HepG2 (cell line): ENCODE measurements around the gene TAS1R3.

Experiments
- DNMT1 ChIP-seq: sonication (generic); formaldehyde crosslinking; IDR thresholded peaks from 2 replicates; pipeline ENCODE4 v1.5.1; 2020; ENCODE audit warnings: mild to moderate bottlenecking, missing genetic modification reagents
- ZNF558 ChIP-seq: sonication (generic); formaldehyde crosslinking; IDR thresholded peaks from 2 replicates; pipeline ENCODE4 v1.9.0; 2022; ENCODE audit warnings: mild to moderate bottlenecking, missing genetic modification reagents, borderline replicate concordance
- TF ChIP-seq, protein P1 (sequence below): sonication (generic); formaldehyde crosslinking; IDR thresholded peaks from 2 replicates; pipeline ENCODE4 v1.5.0; 2020; ENCODE audit warnings: mild to moderate bottlenecking, missing genetic modification reagents, moderate library complexity
- TF ChIP-seq, protein P2 (sequence below): sonication (generic); formaldehyde crosslinking; IDR thresholded peaks from 2 replicates; pipeline ENCODE4 v1.4.0; 2020; ENCODE audit warnings: missing genetic modification reagents
- TF ChIP-seq, protein P3 (sequence below): sonication (generic); formaldehyde crosslinking; IDR thresholded peaks from 2 replicates; pipeline ENCODE4 v1.4.0; 2020; ENCODE audit warnings: mild to moderate bottlenecking, missing genetic modification reagents
- TF ChIP-seq, protein P4 (sequence below), 2 experiments: IDR thresholded peaks; 2 replicates each; pipeline ENCODE4 v1.6.1; 2011 to 2012; ENCODE audit warnings: low read length in 2 of 2, borderline replicate concordance in 1 of 2, low read depth in 1 of 2, mild to moderate bottlenecking in 1 of 2, moderate library complexity in 1 of 2
- TF ChIP-seq, protein P5 (sequence below): sonication (generic); formaldehyde crosslinking; IDR thresholded peaks from 2 replicates; pipeline ENCODE4 v1.4.0; 2020; ENCODE audit warnings: missing genetic modification reagents

DNA sequence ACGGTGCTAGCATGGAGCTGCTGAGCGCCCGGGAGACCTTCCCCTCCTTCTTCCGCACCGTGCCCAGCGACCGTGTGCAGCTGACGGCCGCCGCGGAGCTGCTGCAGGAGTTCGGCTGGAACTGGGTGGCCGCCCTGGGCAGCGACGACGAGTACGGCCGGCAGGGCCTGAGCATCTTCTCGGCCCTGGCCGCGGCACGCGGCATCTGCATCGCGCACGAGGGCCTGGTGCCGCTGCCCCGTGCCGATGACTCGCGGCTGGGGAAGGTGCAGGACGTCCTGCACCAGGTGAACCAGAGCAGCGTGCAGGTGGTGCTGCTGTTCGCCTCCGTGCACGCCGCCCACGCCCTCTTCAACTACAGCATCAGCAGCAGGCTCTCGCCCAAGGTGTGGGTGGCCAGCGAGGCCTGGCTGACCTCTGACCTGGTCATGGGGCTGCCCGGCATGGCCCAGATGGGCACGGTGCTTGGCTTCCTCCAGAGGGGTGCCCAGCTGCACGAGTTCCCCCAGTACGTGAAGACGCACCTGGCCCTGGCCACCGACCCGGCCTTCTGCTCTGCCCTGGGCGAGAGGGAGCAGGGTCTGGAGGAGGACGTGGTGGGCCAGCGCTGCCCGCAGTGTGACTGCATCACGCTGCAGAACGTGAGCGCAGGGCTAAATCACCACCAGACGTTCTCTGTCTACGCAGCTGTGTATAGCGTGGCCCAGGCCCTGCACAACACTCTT is 1.1 kb downstream of the TAS1R3 start:
- TF ChIP-seq DNMT1 (CRISPR knock-in tag): no peak
- TF ChIP-seq, protein P1, sequence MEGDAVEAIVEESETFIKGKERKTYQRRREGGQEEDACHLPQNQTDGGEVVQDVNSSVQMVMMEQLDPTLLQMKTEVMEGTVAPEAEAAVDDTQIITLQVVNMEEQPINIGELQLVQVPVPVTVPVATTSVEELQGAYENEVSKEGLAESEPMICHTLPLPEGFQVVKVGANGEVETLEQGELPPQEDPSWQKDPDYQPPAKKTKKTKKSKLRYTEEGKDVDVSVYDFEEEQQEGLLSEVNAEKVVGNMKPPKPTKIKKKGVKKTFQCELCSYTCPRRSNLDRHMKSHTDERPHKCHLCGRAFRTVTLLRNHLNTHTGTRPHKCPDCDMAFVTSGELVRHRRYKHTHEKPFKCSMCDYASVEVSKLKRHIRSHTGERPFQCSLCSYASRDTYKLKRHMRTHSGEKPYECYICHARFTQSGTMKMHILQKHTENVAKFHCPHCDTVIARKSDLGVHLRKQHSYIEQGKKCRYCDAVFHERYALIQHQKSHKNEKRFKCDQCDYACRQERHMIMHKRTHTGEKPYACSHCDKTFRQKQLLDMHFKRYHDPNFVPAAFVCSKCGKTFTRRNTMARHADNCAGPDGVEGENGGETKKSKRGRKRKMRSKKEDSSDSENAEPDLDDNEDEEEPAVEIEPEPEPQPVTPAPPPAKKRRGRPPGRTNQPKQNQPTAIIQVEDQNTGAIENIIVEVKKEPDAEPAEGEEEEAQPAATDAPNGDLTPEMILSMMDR: no peak
- TF ChIP-seq, protein P2, sequence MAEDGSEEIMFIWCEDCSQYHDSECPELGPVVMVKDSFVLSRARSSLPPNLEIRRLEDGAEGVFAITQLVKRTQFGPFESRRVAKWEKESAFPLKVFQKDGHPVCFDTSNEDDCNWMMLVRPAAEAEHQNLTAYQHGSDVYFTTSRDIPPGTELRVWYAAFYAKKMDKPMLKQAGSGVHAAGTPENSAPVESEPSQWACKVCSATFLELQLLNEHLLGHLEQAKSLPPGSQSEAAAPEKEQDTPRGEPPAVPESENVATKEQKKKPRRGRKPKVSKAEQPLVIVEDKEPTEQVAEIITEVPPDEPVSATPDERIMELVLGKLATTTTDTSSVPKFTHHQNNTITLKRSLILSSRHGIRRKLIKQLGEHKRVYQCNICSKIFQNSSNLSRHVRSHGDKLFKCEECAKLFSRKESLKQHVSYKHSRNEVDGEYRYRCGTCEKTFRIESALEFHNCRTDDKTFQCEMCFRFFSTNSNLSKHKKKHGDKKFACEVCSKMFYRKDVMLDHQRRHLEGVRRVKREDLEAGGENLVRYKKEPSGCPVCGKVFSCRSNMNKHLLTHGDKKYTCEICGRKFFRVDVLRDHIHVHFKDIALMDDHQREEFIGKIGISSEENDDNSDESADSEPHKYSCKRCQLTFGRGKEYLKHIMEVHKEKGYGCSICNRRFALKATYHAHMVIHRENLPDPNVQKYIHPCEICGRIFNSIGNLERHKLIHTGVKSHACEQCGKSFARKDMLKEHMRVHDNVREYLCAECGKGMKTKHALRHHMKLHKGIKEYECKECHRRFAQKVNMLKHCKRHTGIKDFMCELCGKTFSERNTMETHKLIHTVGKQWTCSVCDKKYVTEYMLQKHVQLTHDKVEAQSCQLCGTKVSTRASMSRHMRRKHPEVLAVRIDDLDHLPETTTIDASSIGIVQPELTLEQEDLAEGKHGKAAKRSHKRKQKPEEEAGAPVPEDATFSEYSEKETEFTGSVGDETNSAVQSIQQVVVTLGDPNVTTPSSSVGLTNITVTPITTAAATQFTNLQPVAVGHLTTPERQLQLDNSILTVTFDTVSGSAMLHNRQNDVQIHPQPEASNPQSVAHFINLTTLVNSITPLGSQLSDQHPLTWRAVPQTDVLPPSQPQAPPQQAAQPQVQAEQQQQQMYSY (CRISPR knock-in tag): no peak
- TF ChIP-seq, protein P3, sequence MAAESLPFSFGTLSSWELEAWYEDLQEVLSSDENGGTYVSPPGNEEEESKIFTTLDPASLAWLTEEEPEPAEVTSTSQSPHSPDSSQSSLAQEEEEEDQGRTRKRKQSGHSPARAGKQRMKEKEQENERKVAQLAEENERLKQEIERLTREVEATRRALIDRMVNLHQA (CRISPR knock-in tag): no peak
- TF ChIP-seq, protein P4, sequence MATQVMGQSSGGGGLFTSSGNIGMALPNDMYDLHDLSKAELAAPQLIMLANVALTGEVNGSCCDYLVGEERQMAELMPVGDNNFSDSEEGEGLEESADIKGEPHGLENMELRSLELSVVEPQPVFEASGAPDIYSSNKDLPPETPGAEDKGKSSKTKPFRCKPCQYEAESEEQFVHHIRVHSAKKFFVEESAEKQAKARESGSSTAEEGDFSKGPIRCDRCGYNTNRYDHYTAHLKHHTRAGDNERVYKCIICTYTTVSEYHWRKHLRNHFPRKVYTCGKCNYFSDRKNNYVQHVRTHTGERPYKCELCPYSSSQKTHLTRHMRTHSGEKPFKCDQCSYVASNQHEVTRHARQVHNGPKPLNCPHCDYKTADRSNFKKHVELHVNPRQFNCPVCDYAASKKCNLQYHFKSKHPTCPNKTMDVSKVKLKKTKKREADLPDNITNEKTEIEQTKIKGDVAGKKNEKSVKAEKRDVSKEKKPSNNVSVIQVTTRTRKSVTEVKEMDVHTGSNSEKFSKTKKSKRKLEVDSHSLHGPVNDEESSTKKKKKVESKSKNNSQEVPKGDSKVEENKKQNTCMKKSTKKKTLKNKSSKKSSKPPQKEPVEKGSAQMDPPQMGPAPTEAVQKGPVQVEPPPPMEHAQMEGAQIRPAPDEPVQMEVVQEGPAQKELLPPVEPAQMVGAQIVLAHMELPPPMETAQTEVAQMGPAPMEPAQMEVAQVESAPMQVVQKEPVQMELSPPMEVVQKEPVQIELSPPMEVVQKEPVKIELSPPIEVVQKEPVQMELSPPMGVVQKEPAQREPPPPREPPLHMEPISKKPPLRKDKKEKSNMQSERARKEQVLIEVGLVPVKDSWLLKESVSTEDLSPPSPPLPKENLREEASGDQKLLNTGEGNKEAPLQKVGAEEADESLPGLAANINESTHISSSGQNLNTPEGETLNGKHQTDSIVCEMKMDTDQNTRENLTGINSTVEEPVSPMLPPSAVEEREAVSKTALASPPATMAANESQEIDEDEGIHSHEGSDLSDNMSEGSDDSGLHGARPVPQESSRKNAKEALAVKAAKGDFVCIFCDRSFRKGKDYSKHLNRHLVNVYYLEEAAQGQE (IDR thresholded peaks at IDR 0.05; ENCODE audit: borderline replicate concordance in 1 of 2, low read depth in 1 of 2, low read length in 2 of 2): no peak
- TF ChIP-seq, protein P5, sequence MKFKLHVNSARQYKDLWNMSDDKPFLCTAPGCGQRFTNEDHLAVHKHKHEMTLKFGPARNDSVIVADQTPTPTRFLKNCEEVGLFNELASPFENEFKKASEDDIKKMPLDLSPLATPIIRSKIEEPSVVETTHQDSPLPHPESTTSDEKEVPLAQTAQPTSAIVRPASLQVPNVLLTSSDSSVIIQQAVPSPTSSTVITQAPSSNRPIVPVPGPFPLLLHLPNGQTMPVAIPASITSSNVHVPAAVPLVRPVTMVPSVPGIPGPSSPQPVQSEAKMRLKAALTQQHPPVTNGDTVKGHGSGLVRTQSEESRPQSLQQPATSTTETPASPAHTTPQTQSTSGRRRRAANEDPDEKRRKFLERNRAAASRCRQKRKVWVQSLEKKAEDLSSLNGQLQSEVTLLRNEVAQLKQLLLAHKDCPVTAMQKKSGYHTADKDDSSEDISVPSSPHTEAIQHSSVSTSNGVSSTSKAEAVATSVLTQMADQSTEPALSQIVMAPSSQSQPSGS (CRISPR knock-in tag): no peak
- TF ChIP-seq ZNF558 (CRISPR knock-in tag): no peak
